NCI-H82 treated with DMSO at 0.1 percent for 48 hours (cell line): ENCODE results near the gene BTF3.
A peak's percentile ranks its signal among the peaks of the same experiment; 100 is the strongest.

ENCODE experiments used
- DNase-seq: peaks from one replicate; lab custom pipeline; 2025; ENCODE audit not compliant: unreplicated experiment; lab: John Stamatoyannopoulos, UW

BTF3 gene

GRCh38 chr5:73519531-73520283 lies 21.5 kb downstream of the BTF3 start:
- peak; percentile 52 for DNase-seq

DNA sequence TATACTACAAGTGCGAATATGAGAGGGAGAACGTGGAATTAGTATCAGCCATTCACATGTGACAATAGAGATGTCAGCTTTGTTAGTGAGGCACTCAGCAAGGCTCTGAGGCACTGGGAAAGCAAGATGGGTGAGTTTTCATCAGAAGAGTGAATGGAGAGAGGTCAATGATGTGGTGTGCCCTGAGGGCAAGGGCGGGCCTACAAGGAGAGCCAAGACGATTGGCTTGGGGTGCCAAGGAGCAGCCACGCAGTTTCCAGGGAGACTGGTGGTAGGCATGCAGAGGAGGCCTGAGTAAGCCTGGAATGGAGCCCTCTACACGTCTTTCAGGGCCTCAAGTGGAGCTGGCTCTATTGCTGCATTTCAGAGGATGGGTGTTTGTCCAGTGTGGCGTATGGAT lies 24.7 kb downstream of the BTF3 start:
- DNase-seq: no peak

DNA sequence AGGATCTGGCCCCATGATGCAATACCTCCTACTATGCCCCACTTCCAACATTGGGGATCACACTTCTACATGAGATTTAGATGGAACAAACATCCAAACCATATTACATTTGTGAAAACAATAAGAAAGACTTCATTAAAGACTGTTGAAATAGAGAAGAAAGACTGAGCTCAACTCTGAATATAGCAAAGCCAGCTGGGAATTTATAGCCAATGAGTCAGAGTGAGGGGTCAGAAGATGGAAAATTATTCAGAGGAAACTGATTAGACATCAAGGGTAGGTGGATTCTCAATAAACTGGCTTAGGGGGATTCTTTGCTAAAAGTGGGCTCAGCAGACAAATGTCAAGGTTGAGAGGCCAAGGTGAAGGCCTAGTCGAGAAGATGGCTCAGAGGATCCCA lies 25.6 kb downstream of the BTF3 start:
- DNase-seq: no peak

GRCh38 chr5:73525606-73526203 lies 27.5 kb downstream of the BTF3 start:
- DNase-seq: no peak

DNA sequence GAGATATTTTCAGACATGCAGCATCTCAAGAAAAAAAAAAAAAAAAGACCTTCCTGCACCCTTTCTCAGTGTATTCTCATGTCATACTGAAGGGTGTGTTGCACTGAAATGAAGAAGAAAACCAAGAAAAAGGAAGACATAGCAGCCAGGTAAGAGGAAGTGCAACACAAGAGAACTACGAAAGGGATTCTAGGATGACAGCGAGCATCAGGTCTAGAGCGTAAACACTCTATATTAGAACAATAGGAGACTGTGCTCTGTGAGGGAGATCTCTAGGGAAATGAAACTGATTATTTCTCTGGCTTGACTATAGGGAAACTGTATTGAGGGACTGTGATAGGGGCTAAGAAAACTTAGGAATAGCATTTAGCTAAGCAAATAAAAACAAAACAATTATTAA lies 30.0 kb downstream of the BTF3 start:
- no peak for DNase-seq

DNA sequence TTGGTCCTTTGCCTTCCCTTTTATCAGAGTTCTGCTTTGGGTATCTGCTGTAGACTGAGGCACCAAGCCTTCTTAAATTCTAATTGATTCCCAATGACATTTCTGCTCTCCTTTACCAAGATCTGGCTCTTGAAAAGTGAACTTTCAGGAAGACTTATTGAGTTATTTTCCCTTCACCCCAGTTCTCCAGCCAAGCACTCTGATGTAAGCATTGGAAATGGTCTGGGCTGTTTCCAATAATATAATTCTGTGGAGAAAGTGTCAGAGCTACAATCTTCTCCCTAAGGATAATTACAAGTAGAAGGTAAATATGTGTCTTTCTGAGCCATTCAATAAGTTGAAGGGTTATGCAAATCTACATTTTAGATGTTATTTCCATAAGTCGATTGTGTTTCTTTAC lies 30.8 kb downstream of the BTF3 start:
- no peak for DNase-seq

- no peak for DNase-seq
Observed at GRCh38 chr5:73531356-73531755, 33.1 kb downstream of the BTF3 start.

DNA sequence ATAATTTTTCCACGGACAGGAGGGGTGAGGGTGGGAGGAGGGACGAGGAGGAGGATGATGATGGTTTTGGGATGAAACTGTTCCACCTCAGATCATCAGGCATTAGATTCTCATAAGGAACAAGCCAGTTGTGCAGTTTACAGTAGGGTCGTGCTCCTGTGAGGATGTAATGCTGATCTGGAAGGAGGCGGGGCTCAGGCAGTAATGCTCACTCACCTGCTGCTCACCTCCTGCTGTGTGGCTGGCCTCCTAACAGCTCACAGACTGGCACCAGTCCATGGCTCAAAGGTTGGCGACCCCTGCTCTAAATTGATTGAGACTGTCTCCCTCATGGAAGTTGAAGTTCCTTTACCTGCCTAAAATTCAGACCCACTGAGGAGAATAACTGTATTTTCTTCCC lies 34.0 kb downstream of the BTF3 start:
- DNase-seq: no peak

- DNase-seq: no peak
Observed at GRCh38 chr5:73534011-73534644, 35.9 kb downstream of the BTF3 start.

GRCh38 chr5:73534971-73535370 lies 36.7 kb downstream of the BTF3 start:
- DNase-seq: no peak

- DNase-seq: no peak
Observed at GRCh38 chr5:73539730-73540129, 41.5 kb downstream of the BTF3 start.

GRCh38 chr5:73540192-73540591 lies 42.0 kb downstream of the BTF3 start:
- DNase-seq: no peak

- DNase-seq: no peak
Observed at GRCh38 chr5:73542020-73542419, 43.8 kb downstream of the BTF3 start.

DNA sequence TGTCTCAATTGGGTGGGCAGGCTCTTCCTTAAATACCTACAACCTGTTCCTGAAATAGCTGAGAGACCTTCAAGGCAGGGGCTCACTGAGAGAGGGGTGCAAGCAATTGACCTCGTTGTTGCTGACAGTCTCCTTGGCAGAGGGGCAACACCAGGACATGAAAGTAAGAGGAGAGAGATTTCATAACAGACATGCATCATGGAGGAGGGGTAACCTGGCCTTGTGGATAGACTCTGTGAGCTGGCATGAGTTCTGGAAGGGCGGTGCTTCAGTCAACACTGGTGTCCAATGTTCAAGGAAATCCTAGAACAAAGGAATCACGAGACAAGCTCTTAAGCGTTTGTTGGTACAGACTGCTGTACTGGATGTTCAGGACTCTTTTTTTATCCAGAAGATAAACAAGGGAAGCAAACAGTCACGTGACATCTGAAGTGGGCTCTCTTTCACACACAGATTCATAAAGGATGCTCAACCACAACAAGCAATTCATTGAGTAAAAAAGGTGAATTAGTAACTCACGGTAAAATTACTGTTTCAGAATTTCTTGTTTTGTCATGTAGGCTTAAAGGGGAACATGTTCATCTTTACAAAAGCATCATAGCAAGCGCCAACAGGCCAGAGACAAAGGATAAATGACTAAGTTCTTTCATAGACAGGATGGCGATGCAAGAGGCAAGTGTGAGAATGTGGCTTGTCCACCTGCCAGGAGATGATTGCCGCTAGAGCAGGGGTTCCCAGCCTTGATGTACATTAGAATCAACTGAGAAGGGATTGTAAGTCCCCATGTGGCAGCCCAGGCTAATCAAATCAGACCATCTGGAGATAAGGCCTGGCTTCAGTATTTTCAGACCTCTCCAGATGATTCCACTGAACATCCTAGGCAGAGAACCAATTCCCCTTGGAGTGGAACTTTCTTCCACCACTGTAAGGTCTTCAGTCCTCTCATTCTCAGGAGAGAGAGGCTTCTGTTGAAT lies 46.5 kb downstream of the BTF3 start:
- DNase-seq: peak; percentile 20

DNA sequence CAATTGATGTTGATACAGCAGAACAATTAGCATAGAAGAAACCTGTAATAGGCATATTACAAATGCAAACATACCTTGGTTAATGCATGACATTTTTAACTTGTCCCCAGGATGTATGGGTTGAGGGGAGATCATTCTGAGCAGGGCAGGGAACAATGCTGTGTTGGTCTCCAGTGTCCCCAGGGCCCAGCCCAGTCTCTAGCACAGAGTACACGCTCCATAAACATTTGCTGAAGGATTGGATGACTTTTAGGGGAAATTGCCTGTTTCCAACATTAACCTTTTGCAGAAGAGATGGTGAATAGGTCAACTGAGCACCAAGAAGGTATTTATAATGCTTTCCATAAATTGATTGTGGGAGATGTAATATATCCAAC lies 47.1 kb downstream of the BTF3 start:
- no peak for DNase-seq

GRCh38 chr5:73550016-73550415 lies 51.8 kb downstream of the BTF3 start:
- no peak for DNase-seq

DNA sequence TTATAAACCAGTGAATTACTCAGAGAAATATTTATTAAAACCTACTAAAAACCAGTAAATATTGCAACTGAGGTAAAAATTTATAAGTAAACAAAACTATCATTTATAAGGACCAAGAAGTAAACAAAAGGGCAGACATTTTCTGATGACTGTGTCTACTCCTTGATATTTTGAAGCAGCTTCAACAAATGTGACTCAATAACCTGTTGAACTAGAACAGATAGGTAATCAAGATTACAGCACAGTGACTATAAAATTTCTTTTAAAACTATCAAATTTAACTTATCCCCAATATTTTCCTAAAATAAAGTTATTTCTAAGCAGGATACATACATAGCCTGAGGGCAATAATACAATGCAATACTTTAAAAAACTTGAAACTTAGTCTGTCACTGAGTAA lies 54.4 kb downstream of the BTF3 start:
- no peak for DNase-seq
